Measurements from ENCODE around the gene YIPF7. TPM values are rescaled to one million over a fixed set of nuclear protein-coding genes. Genes with fewer than 3 reads are reported as not detected.
A peak's percentile ranks its signal among the peaks of the same experiment; 100 is the strongest.

Gene YIPF7
- not detected in 2 replicates for total RNA-seq

DNA sequence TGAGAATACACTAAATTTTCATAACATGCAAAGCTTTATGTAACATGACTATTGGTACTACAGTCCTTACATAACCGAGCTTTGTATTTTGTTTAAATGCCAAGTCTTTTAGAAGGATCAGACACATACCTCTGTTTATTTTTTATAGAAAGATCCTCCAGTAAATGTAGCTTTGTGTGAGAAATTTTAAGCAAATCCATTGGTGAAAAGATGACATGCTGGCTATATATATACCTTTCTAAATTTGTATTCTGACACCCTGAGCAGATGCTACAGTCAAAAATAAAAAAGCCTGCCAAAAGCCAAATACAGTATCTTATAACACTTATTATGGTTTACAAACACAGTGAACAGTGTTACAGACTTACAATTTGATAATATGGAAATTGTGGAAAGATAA is at the start of gene YIPF7:
Gene YIPF7 (minus strand): TSS at position 201 of the 400 bp plus-strand sequence. CDS start 1,525 bp downstream, outside the sequence.
- DNase-seq (ENCODE audit: low spot score) = no peak
- Mint-ChIP-seq H3K36me3 (ENCODE audit: low read depth) (no peaks in the 10 kb centered on the region), H3K27ac (no peak within 1 kb of the TSS), H3K9me3 (no peaks in the 10 kb centered on the region), H3K27me3 (ENCODE audit: low read depth) (peaks cover 2% of the 10 kb centered on the region), H3K4me1 (ENCODE audit: low read depth) (no peaks in the 10 kb centered on the region), H3K4me3 (ENCODE audit: low read depth) (no peak within 1 kb of the TSS)
- intact Hi-C loops (cut with micrococcal nuclease) = no loop called here

DNA sequence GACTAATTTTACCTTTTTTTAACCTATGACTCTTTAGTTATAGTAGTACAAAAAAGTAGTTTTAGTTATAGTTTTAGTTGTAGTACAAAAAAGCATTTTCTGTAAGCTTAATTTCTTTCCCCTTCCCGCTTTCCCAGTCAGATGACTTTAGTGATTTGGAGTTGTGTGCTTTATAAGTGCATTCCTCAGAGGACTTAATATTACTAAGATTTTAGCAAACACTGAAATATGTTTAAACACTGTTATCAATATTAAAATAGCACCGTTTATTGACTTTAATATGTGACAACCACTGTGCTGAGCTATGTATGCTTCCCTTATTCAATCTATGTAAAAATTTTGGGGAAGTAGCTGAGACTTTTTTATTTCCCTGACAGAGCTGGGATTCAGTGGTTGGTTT is 49.6 kb upstream of the YIPF7 start:
- no peak overlapping the region for H3K4me3 Mint-ChIP-seq (ENCODE audit: low read depth)
- H3K9me3 Mint-ChIP-seq = no peaks in the 10 kb centered on the region
- no peaks in the 10 kb centered on the region for H3K27me3 Mint-ChIP-seq (ENCODE audit: low read depth)
- intact Hi-C loops (cut with micrococcal nuclease) = no loop called here
- H3K27ac Mint-ChIP-seq = no peak overlapping the region
- no peak for DNase-seq (ENCODE audit: low spot score)
- peaks cover 2% of the 10 kb centered on the region for H3K4me1 Mint-ChIP-seq (ENCODE audit: low read depth)
- H3K36me3 Mint-ChIP-seq (ENCODE audit: low read depth) = peaks cover 59% of the 10 kb centered on the region

DNA sequence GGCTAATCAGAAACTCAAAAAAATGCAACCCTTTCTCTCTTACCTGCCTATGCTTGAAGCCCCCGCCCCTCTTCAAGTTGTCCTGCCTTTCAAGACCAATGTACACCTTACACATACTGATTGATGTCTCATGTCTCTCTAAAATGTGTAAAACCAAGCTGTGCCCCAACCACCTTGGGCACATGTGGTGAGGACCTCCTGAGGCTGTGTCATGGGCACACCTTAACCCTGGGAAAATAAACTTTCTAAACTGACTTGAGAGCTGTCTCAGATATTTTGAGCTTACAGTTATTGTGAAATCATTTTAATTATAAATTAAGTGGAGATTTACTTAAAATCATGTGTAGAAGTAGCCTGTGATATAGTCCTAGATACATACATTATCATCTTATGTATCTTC is 49.0 kb upstream of the YIPF7 start:
- intact Hi-C loops (cut with micrococcal nuclease) = no loop called here
- no peak overlapping the region for H3K4me3 Mint-ChIP-seq (ENCODE audit: low read depth)
- peaks cover 62% of the 10 kb centered on the region for H3K36me3 Mint-ChIP-seq (ENCODE audit: low read depth)
- no peak for DNase-seq (ENCODE audit: low spot score)
- no peak overlapping the region for H3K27ac Mint-ChIP-seq
- peaks cover 5% of the 10 kb centered on the region for H3K4me1 Mint-ChIP-seq (ENCODE audit: low read depth)
- H3K9me3 Mint-ChIP-seq = no peaks in the 10 kb centered on the region
- H3K27me3 Mint-ChIP-seq (ENCODE audit: low read depth) = no peaks in the 10 kb centered on the region

DNA sequence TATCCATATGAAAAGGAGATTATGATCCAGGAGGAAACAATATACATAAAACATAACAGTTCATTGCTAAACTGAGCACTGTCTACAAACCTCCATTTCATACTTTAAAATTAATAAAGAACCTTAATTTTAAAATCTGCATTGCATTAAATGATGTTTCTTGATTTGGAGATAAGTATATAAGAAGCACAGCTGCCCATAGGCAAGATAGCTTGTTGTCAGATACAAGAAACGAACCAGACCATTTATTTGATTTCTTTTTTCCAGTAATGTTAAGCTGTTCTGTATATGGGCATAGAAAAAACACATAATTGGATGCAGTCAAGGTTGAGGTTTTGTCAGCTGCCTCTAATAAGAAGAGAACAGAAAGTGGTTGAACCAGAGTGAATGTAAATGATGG is 33.2 kb upstream of the YIPF7 start:
- Mint-ChIP-seq H3K27ac (no peak overlapping the region), H3K36me3 (ENCODE audit: low read depth) (peaks cover 65% of the 10 kb centered on the region), H3K4me3 (ENCODE audit: low read depth) (no peak overlapping the region), H3K4me1 (ENCODE audit: low read depth) (peaks cover 25% of the 10 kb centered on the region), H3K27me3 (ENCODE audit: low read depth) (no peaks in the 10 kb centered on the region), H3K9me3 (no peaks in the 10 kb centered on the region)
- no peak for DNase-seq (ENCODE audit: low spot score)
- intact Hi-C loops (cut with micrococcal nuclease) = no loop called here

DNA sequence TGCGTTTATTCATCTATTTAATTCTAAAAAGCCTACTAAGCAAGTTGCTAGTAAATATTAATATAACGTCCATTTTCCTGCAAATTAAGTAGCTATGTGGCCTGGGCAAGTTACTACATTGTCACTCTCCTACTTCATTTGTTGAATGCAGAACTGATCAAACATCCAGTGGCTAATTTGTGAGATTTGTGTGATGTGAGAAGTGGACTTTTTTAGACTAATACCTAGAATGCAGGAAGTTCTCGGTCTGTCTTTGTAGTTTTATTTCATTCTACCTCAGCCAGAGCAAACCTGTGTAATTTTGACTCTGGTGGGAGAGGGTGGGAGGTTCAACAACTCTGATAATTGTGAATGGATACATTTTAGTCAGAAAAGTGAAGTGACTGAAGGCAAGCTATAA is 27.6 kb upstream of the YIPF7 start:
- intact Hi-C loops (cut with micrococcal nuclease) = loop anchor here (2.0 kb wide), 1 partner anchor 16 kb away; no protein-coding TSS in a partner anchor
- peaks cover 31% of the 10 kb centered on the region for H3K4me1 Mint-ChIP-seq (ENCODE audit: low read depth)

DNA sequence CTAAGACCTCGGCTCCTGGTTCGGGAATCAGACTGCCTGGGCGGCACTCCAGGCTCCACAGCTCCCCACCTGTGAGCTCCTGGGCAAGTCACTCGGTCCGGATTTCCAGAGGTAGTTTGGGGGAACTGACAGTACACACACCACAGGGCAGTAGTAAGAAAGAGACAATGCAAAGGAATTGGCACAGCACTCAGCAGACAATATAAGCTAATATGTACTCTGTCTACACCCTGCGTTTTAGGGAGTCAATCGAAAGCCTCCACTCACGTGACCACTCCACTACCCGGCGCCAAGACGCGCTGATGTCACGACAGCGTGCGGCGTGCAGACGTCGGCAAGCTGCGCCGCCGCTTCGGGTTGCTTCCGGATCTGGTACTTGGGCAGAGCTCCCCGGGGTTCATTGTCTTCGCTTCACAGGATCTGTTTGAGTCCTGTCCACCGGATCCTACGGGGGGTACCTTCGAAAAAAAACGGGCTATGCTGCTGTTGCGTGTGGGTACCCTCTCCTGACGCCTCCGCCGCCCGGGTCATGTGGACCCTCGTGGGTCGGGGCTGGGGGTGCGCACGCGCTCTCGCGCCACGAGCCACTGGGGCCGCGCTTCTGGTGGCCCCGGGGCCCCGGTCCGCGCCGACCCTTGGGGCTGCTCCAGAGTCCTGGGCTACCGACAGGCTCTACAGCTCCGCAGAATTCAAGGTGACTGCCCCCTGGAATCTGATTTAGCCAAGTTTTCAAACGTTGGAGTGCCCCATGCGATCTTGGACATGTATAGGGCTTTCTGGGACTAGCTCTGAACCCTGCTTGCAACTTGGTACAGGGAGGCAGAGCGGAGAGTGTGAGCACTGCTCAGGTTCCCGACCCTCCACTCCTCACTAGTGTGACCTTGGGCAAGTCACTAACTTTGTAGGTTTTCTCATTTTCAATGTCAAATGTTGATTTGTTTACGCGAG is 26.9 kb upstream of the YIPF7 start, which contains the start of gene GUF1:
Gene GUF1 (plus strand): TSS at position 327 of the 948 bp plus-strand sequence. CDS start 203 bp downstream, at position 530.
- H3K9me3 Mint-ChIP-seq = no peaks in the 10 kb centered on the region

More for the DNA sequence above, 27.6 kb upstream of the YIPF7 start:
- DNase-seq (ENCODE audit: low spot score) = no peak
- Mint-ChIP-seq H3K27ac (peak overlapping the region; percentile 97), H3K9me3 (no peaks in the 10 kb centered on the region), H3K36me3 (ENCODE audit: low read depth) (peaks cover 24% of the 10 kb centered on the region), H3K4me3 (ENCODE audit: low read depth) (peak overlapping the region; percentile 94), H3K27me3 (ENCODE audit: low read depth) (peaks cover 2% of the 10 kb centered on the region)

DNA sequence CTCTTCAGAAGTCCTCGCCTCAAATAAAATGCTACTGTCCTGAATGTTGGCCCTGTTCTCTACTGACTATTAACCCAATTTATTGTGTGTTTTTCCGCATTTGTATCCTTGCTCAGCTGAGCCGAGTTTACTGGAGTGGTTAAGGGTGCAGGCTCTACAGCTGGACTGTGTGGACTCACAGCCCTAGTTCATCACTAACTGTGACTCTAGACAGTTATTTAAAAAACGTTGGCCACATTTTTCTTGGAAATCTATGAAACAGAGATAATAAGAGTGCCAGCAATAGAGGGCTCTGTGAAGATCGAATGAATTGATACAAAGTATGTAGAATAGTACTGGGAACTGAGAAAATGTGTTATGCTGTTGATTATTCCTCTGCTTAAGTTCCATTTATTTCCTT is 23.9 kb upstream of the YIPF7 start:
- peaks cover 11% of the 10 kb centered on the region for H3K4me1 Mint-ChIP-seq (ENCODE audit: low read depth)
- H3K4me3 Mint-ChIP-seq (ENCODE audit: low read depth) = no peak overlapping the region
- no peak overlapping the region for H3K27ac Mint-ChIP-seq
- no peaks in the 10 kb centered on the region for H3K9me3 Mint-ChIP-seq
- peaks cover 5% of the 10 kb centered on the region for H3K36me3 Mint-ChIP-seq (ENCODE audit: low read depth)
- intact Hi-C loops (cut with micrococcal nuclease) = no loop called here
- no peak for DNase-seq (ENCODE audit: low spot score)
- peaks cover 5% of the 10 kb centered on the region for H3K27me3 Mint-ChIP-seq (ENCODE audit: low read depth)

More for the DNA sequence above, 26.9 kb upstream of the YIPF7 start, which contains the start of gene GUF1:
- H3K4me3 Mint-ChIP-seq (ENCODE audit: low read depth) = peak within 1 kb of the TSS; percentile 94
- intact Hi-C loops (cut with micrococcal nuclease) = loop anchor here (1.0 to 2.0 kb wide), 2 partner anchors 16 to 48 kb away; partner anchors contain the start of gene GNPDA2
- peak; percentile 87 for DNase-seq (ENCODE audit: low spot score)
- peak within 1 kb of the TSS; percentile 97 for H3K27ac Mint-ChIP-seq
- peaks cover 22% of the 10 kb centered on the region for H3K36me3 Mint-ChIP-seq (ENCODE audit: low read depth)
- H3K4me1 Mint-ChIP-seq (ENCODE audit: low read depth) = peaks cover 31% of the 10 kb centered on the region
- peaks cover 2% of the 10 kb centered on the region for H3K27me3 Mint-ChIP-seq (ENCODE audit: low read depth)

DNA sequence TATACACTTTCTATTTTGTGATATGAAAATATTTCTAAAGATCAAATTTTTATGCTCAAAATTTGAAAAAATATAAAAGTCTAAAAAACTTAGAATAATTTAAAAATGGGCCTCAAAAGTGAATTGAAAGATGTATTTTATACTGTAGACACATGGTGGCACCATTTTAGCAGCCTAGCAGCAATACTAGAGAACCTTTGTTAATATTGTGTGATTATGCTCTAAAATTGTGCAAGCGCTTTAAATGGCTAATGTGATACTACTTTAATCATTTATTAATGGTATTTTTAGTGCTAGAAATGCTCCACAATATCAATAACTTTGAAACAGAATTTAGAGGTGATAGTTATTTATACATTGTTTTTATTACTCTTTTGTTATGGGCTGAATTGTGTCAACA is 23.0 kb upstream of the YIPF7 start:
- no peak overlapping the region for H3K4me3 Mint-ChIP-seq (ENCODE audit: low read depth)

DNA sequence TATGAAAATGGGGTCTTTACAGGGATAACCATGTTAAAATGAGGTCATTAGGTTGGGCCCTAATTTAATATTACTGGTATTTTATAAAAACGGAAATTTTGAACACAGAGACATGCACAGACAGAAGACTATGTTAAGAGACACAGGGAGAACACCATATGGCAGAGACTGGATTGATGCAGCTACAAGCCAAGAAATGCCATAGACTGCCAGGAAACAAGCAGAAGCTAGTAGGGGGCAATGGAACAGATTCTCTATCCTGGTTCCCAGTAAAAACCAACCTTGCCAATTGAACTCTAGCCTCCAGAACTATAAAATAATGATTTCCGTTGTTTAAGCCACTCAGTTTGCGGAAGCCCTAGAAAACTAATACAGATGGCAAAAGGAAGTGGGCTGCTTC is 20.2 kb upstream of the YIPF7 start:
- Mint-ChIP-seq H3K4me1 (ENCODE audit: low read depth) (no peaks in the 10 kb centered on the region), H3K27me3 (ENCODE audit: low read depth) (peaks cover 5% of the 10 kb centered on the region), H3K27ac (no peak overlapping the region), H3K4me3 (ENCODE audit: low read depth) (no peak overlapping the region), H3K36me3 (ENCODE audit: low read depth) (no peaks in the 10 kb centered on the region), H3K9me3 (no peaks in the 10 kb centered on the region)
- intact Hi-C loops (cut with micrococcal nuclease) = no loop called here
- no peak for DNase-seq (ENCODE audit: low spot score)

More for the DNA sequence above, 23.0 kb upstream of the YIPF7 start:
- Mint-ChIP-seq H3K27ac (no peak overlapping the region), H3K36me3 (ENCODE audit: low read depth) (peaks cover 5% of the 10 kb centered on the region), H3K9me3 (no peaks in the 10 kb centered on the region), H3K27me3 (ENCODE audit: low read depth) (peaks cover 5% of the 10 kb centered on the region), H3K4me1 (ENCODE audit: low read depth) (peaks cover 11% of the 10 kb centered on the region)
- DNase-seq (ENCODE audit: low spot score) = no peak
- intact Hi-C loops (cut with micrococcal nuclease) = no loop called here

DNA sequence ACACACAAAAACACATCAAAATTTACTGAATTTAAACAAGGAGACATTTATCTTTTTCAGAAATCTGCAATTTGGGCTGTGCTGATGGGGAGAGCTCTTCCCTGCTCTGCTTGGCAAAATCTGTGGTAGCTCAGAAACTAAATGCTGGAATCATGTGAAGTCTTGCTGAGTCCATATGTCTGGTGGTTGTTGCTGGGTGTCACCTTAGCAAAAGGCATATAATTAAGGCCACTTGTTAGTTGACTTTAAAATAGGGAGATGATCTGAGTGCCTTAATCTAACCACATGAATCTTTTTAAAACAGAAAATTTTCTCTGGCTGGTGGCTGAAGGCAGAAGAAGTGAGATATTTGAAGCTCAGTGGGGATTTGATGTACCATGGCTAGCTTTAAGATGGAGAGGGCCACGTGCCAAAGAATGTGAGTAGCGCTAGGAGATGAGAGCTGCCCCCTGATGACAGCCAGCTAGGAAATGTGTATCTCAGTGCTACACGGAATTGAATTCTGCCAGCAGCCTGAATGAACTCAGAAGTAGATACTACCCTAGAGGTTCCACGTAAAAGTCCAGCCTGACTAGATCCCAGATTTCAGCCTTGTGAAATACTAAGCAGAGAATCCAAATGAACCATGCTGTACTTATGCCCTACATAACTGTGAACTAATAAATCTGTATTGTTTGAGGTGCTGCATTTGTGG is 19.2 kb upstream of the YIPF7 start:
- DNase-seq (ENCODE audit: low spot score) = no peak
- H3K36me3 Mint-ChIP-seq (ENCODE audit: low read depth) = no peaks in the 10 kb centered on the region
- H3K9me3 Mint-ChIP-seq = no peaks in the 10 kb centered on the region
- intact Hi-C loops (cut with micrococcal nuclease) = no loop called here
- H3K4me3 Mint-ChIP-seq (ENCODE audit: low read depth) = no peak overlapping the region
- no peaks in the 10 kb centered on the region for H3K4me1 Mint-ChIP-seq (ENCODE audit: low read depth)
- H3K27me3 Mint-ChIP-seq (ENCODE audit: low read depth) = peaks cover 5% of the 10 kb centered on the region
- H3K27ac Mint-ChIP-seq = no peak overlapping the region

DNA sequence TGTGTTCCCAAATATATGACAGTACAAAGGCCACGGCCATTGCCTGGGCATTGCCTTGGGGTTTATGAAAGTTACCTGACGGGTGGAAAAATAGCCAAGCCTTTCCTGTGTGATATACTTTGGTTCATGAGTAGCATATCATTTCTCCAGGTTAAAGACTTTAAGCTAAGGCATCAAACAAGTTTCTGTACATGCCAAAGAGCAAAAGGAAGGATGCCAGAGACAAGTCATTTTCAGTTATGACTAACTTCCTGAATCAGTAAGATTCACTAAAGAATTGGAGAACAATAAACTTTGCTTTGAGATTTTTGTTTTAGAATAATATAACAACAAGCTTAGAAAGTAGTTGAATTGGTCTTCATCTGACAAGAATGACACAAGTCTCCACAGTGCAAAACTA is 17.1 kb upstream of the YIPF7 start:
- Mint-ChIP-seq H3K27me3 (ENCODE audit: low read depth) (peaks cover 3% of the 10 kb centered on the region), H3K27ac (no peak overlapping the region), H3K9me3 (no peaks in the 10 kb centered on the region), H3K4me3 (ENCODE audit: low read depth) (no peak overlapping the region), H3K4me1 (ENCODE audit: low read depth) (no peaks in the 10 kb centered on the region), H3K36me3 (ENCODE audit: low read depth) (no peaks in the 10 kb centered on the region)
- intact Hi-C loops (cut with micrococcal nuclease) = no loop called here
- DNase-seq (ENCODE audit: low spot score) = no peak

DNA sequence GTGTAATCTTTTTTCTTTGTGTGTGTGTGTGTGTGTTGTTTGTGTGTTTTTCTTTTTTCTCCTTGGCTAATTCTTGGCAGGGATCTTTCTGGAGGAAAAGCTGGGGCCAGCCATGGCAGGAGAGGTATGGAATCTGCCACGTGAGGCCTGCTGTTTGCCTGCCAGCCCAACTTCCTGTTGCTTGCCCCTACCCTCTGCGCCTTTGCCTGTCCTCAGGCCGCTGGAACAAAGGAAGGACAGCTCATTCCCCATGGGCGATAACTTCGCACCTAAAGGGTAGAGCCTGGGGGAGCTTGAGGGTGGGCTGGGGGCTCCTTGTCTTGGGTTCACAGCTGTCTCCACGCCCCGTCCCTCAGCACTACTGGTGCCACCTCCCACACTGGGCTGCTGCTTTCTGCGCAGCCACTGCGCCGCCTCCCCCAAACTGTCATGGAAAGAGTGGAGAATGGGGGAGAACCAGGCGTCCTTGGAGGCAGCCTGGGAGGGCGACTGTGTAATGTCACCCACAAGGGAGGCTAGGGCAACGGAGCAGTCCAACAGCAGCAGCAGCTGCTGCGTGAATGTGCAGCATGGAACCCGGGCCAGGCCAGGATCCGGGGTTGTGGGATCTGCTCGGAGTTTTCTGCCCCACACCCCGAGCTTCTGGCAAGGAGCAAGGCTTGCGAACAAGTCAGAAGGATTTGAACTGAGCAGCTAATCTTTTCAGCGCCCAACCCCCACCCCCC is 12.3 kb upstream of the YIPF7 start:
- Mint-ChIP-seq H3K4me1 (ENCODE audit: low read depth) (no peaks in the 10 kb centered on the region), H3K36me3 (ENCODE audit: low read depth) (no peaks in the 10 kb centered on the region), H3K9me3 (no peaks in the 10 kb centered on the region), H3K27ac (no peak overlapping the region), H3K27me3 (ENCODE audit: low read depth) (no peaks in the 10 kb centered on the region), H3K4me3 (ENCODE audit: low read depth) (no peak overlapping the region)
- DNase-seq (ENCODE audit: low spot score) = no peak
- intact Hi-C loops (cut with micrococcal nuclease) = no loop called here
